Caco-2 (cell line): ENCODE results near the gene PKHD1. TPM values are rescaled to one million over a fixed set of nuclear protein-coding genes. Genes with fewer than 3 reads are reported as not detected.

Experiments used
- BruUV-seq: library from RNA; stranded (reverse); fragments of 400-500 nt; replicated peaks from 2 replicates; lab custom pipeline; 2021; lab: Mats Ljungman, UMichigan
- CTCF ChIA-PET: fragments of 300-600 bp; sonication (Branson Sonifier 250); formaldehyde crosslinking; loops from one replicate; lab custom pipeline; 2022; ENCODE audit warnings: antibody characterized with exemption; lab: Charles Lee
- POLR2A ChIA-PET: fragments of 300-600 bp; sonication (Branson Sonifier 250); formaldehyde crosslinking; loops from one replicate; lab custom pipeline; 2022; ENCODE audit warnings: antibody characterized with exemption; lab: Charles Lee
- DNase-seq, 2 experiments: peaks; one replicate each; pipeline versions ENCODE4 v3.0.0 to v3.0.0-alpha.2; 2020 to 2022
- H3K27me3 ChIP-seq: replicated peaks from 2 replicates; pipeline ENCODE4 v1.6.0; 2011; ENCODE audit warnings: low read length; ENCODE audit not compliant: control insufficient read depth, insufficient read depth
- H3K36me3 ChIP-seq: 2 replicates; pipeline ENCODE4 v1.5.1; 2011; ENCODE audit warnings: low read length; ENCODE audit not compliant: control insufficient read depth, insufficient read depth
- H3K4me1 ChIP-seq: fragments of 250-450 bp; sonication (Bioruptor Pico); 2 replicates; pipeline ENCODE4 v1.5.1; 2020; ENCODE audit warnings: mild to moderate bottlenecking
- H3K4me3 ChIP-seq: 2 replicates; pipeline ENCODE4 v1.5.1; 2011; ENCODE audit warnings: low read depth, mild to moderate bottlenecking, control low read depth, low read length
- H3K9me3 ChIP-seq: fragments of 250-450 bp; sonication (Bioruptor Pico); 2 replicates; pipeline ENCODE4 v1.5.1; 2020; ENCODE audit warnings: mild to moderate bottlenecking, moderate library complexity
- H3K27ac Mint-ChIP-seq: one replicate; pipeline ENCODE4 v1.8.0; 2022; ENCODE audit warnings: mixed read lengths; ENCODE audit not compliant: unreplicated experiment
- H3K27me3 Mint-ChIP-seq: one replicate; pipeline ENCODE4 v1.8.0; 2022; ENCODE audit warnings: mixed read lengths; ENCODE audit not compliant: insufficient read depth, unreplicated experiment
- H3K36me3 Mint-ChIP-seq: one replicate; pipeline ENCODE4 v1.8.0; 2022; ENCODE audit warnings: mild to moderate bottlenecking, mixed read lengths; ENCODE audit not compliant: insufficient read depth, unreplicated experiment
- H3K4me1 Mint-ChIP-seq: one replicate; pipeline ENCODE4 v1.8.0; 2022; ENCODE audit warnings: low read depth, mixed read lengths; ENCODE audit not compliant: unreplicated experiment
- H3K4me3 Mint-ChIP-seq: one replicate; pipeline ENCODE4 v1.8.0; 2022; ENCODE audit warnings: mild to moderate bottlenecking, moderate library complexity, mixed read lengths; ENCODE audit not compliant: unreplicated experiment
- H3K9me3 Mint-ChIP-seq: one replicate; pipeline ENCODE4 v1.8.0; 2022; ENCODE audit warnings: mixed read lengths; ENCODE audit not compliant: unreplicated experiment
- CTCF ChIP-seq, 2 experiments: fragments of 200-600 bp in 1 of 2; IDR thresholded peaks; 1 replicate in 1 of 2; 2 replicates in 1 of 2; pipeline versions ENCODE4 v1.5.1 to v1.8.0; 2011 to 2022; ENCODE audit warnings: antibody characterized with exemption in 1 of 2, control low read depth in 1 of 2, inconsistent platforms in 1 of 2, low read depth in 1 of 2, low read length in 1 of 2, mild to moderate bottlenecking in 1 of 2, moderate library complexity in 1 of 2; ENCODE audit not compliant: insufficient read depth in 1 of 2, severe bottlenecking in 1 of 2, unreplicated experiment in 1 of 2
- intact Hi-C: fragments of 100-400 bp; cut with micrococcal nuclease; formaldehyde crosslinking; loops from one replicate; pipeline ENCODE4 v1.10.0; 2022; ENCODE audit not compliant: unreplicated experiment
- total RNA-seq: library from RNA; stranded (reverse); gene quantifications from 2 replicates; pipeline ENCODE4 v1.2.3, GENCODE V29; 2022

The PKHD1 gene
- total RNA-seq, 1 experiment from 2014 or later: 3.3 TPM

GRCh38 chr6:52042141-52042885 lies 45.1 kb downstream of the PKHD1 start:
- no peak for TF ChIP-seq CTCF (IDR thresholded peaks at IDR 0.05; ENCODE audit: insufficient read depth in 1 of 2, low read depth in 1 of 2, low read length in 1 of 2, severe bottlenecking in 1 of 2, unreplicated experiment in 1 of 2)
- H3K27ac Mint-ChIP-seq: no peak overlapping the region
- Histone ChIP-seq H3K27me3 (no peaks in the 10 kb centered on the region), H3K36me3 (no peaks in the 10 kb centered on the region), H3K9me3 (no peaks in the 10 kb centered on the region), H3K4me1 (no peaks in the 10 kb centered on the region), H3K4me3 (no peak overlapping the region)
- DNase-seq: no peak
- no TSS peak for BruUV-seq
- ChIA-PET CTCF (no interaction called here), POLR2A (no interaction called here)
- H3K4me1 Mint-ChIP-seq: no peaks in the 10 kb centered on the region
- peaks cover 4% of the 10 kb centered on the region for H3K36me3 Mint-ChIP-seq
- intact Hi-C loops: no loop called here
- no peaks in the 10 kb centered on the region for H3K27me3 Mint-ChIP-seq
- H3K9me3 Mint-ChIP-seq: peaks cover 6% of the 10 kb centered on the region
- H3K4me3 Mint-ChIP-seq: no peak overlapping the region

- Histone ChIP-seq H3K36me3 (no peaks in the 10 kb centered on the region), H3K4me3 (no peak overlapping the region), H3K27me3 (no peaks in the 10 kb centered on the region), H3K9me3 (no peaks in the 10 kb centered on the region), H3K4me1 (no peaks in the 10 kb centered on the region)
- peaks cover 6% of the 10 kb centered on the region for H3K9me3 Mint-ChIP-seq
- no peaks in the 10 kb centered on the region for H3K27me3 Mint-ChIP-seq
- ChIA-PET CTCF (no interaction called here), POLR2A (no interaction called here)
- H3K4me3 Mint-ChIP-seq: no peak overlapping the region
- H3K27ac Mint-ChIP-seq: no peak overlapping the region
- DNase-seq: no peak
- no peaks in the 10 kb centered on the region for H3K4me1 Mint-ChIP-seq
- no peak for TF ChIP-seq CTCF (IDR thresholded peaks at IDR 0.05; ENCODE audit: insufficient read depth in 1 of 2, low read depth in 1 of 2, low read length in 1 of 2, severe bottlenecking in 1 of 2, unreplicated experiment in 1 of 2)
- intact Hi-C loops: no loop called here
- no peaks in the 10 kb centered on the region for H3K36me3 Mint-ChIP-seq
- no TSS peak for BruUV-seq
Measured at GRCh38 chr6:52041134-52041533, 46.3 kb downstream of the PKHD1 start.

- Histone ChIP-seq H3K27me3 (no peaks in the 10 kb centered on the region), H3K36me3 (no peaks in the 10 kb centered on the region), H3K9me3 (peaks cover 4% of the 10 kb centered on the region), H3K4me1 (no peaks in the 10 kb centered on the region), H3K4me3 (no peak overlapping the region)
- intact Hi-C loops: no loop called here
- DNase-seq: no peak
- CTCF ChIA-PET: no interaction called here
- no peak for TF ChIP-seq CTCF (IDR thresholded peaks at IDR 0.05; ENCODE audit: insufficient read depth in 1 of 2, low read depth in 1 of 2, low read length in 1 of 2, severe bottlenecking in 1 of 2, unreplicated experiment in 1 of 2)
- Mint-ChIP-seq H3K4me1 (no peaks in the 10 kb centered on the region), H3K4me3 (no peak overlapping the region), H3K36me3 (peaks cover 5% of the 10 kb centered on the region), H3K27me3 (no peaks in the 10 kb centered on the region), H3K27ac (no peak overlapping the region), H3K9me3 (peaks cover 1% of the 10 kb centered on the region)
- POLR2A ChIA-PET: no interaction called here
- no TSS peak for BruUV-seq
Measured at GRCh38 chr6:52027699-52028098, 59.7 kb downstream of the PKHD1 start.
